T-helper 2 cell treated with Interferon-gamma antibody and Interleukin-4, amounts not matched to agents 100 ng/mL and 5 ng/mL, for 36 hours (primary cell): Measurements from ENCODE around the gene ZNF609. TPM values are rescaled to one million over a fixed set of nuclear protein-coding genes. Genes with fewer than 3 reads are reported as not detected.

Experiments
- intact Hi-C: fragments of 100-400 bp; cut with micrococcal nuclease; formaldehyde crosslinking; loops from one replicate; pipeline ENCODE4 v1.15.1; 2023
- total RNA-seq: library from RNA; stranded (reverse); gene quantifications from 2 replicates; pipeline ENCODE4 v1.2.3, GENCODE V29; 2022

ZNF609 gene
- total RNA-seq, 1 donor from 2014 or later = 46.5 TPM

DNA sequence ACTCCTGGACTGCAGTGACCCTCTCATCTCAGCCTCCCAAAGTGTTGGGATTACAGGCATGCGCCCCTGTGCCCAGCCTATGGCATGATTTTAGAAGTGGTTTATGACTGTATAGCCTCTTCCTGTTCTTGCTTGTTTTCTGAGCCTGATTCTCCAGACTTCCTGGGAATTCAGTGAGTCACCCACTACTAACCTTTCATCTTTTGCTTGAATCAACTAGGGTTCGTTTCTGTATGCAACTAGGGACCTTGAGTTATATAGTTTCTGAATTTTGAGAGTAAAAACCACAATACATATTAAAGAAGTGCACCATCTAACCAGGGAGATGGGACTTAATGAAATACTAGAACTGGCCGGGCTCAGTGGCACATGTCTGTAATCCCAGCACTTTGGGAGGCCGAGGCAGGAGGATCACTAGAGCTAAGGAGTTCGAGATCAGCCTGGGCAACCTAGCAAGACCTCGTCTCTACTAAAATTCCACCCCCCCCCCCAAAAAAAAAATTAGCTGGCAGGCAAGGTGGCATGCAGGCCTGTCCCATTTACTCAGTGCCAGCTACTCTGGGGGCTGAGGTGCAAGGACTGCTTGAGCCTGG, 76.0 kb downstream of the ZNF609 start:
- intact Hi-C loops = no loop called here

DNA sequence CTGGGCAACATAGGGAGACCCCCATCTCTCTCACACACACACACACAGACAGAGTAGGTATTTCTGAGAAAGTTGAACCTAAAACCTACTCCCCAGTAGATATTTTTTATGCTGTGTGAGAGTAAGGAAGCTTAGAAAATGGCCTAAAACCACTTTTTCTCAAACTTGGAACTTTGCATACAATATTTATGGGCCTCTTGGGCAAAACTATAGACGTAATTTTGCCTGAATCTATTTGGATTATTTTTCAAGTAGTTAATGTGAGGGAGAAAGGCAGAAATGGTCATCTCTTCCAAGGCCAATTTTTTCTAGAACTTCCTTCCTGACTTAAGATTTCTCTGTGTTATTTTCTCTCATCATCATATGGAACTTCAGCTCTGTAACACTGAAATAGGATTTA, 81.7 kb downstream of the ZNF609 start:
- intact Hi-C loops = no loop called here

DNA sequence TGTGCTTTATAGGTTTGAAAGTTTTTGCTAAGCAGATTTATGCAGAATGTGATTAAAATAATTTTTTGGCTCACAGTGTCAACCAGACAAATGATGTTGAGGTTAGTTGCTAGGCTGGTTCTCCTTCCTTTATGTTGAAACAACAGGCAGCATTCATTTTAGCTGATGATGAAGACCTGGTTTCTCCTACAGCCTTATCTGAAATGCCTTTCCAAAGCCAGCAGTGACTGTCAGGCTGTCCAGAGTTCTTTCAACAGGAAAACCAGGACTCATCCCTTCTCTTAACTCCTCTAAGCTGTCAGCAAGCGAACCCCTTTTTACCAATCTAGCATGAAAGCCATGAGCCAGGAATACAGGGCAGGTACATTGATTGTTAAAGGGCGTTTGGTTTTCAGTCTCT, 84.1 kb downstream of the ZNF609 start:
- intact Hi-C loops = no loop called here

DNA sequence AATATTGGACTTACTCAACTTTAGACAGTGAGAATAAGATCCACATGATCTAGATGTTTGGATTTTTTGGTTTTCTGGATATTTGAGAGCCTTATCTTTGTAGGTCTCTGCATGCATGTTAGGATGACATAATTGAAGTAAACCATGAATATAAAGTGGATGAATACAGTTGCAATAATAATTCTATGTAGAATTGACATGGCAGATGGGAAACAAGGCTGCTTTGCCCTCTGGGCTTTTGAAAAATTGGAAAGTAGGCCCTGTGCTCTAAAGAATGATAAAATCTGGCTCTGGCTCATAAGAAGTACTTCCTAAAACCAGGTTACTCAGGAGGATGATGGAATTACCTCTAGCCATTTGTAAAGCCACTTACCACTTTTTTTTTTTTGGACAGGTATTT, 86.9 kb downstream of the ZNF609 start:
- intact Hi-C loops = no loop called here

DNA sequence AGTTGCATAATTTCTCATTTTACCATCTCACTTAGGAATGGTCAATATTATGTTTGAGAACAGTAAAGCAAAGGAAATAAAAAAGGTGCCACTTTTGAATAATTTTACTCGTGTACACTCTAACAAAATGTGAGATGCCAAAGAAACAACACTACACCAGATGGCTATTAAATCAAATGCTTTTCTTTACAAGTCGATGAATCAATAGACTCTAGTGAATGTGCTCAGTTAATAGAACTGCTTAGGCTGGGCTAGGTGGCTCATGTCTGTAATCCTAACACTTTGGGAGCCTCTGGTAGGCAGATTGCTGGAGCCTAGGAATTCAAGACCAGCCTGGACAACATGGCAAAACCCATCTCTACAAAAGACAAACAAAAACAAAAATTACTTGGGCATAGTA, 87.9 kb downstream of the ZNF609 start:
- intact Hi-C loops = no loop called here

DNA sequence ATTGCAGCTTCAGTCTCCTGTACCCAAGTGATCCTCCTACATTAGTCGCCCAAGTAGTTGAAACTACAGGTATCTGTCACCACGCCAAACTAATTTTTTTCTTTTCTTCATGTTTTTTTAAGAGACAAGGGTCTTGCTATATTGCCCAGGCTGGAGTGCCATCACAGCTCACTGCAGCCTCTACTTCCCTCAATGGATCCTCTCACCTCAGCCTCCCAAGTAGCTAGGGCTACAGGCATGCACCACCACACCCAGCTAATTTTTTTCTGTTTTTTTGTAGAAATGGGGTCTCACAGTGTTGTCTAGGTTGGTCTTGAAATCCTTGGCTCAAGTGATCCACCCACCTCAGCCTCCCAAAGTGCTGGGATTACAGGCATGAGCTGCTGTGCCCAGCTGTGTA, 89.5 kb downstream of the ZNF609 start:
- intact Hi-C loops = no loop called here

DNA sequence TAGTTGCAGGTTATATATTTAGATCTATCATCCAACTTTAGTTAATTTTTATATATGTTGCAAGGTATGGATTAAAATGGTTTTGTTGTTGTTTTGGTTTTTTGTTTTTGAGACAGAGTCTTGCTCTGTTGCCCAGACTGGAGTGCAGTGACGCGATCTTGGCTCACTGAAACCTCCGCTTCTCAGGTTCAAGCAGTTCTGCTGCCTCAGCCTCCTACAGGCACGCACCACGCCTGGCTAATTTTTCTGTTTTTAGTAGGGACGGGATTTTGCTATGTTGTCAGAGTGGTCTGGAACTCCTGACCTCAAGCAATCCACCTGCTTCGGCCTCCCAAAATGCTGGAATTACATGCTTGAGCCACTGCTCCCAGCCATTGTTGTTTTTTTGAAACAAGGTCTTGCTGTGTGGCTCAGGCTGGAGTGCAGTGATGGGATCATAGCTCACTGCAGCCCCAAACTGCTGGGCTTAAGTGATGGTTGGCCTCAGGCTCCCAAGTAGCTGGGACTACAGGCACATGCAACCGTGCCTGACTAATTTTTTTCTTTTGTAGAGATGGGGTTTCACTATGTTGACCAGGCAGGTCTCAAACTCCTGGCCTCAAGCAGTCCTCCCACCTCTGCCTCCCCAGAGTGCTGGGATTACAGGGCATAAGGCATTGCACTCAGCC, 92.0 kb downstream of the ZNF609 start:
- intact Hi-C loops = no loop called here

DNA sequence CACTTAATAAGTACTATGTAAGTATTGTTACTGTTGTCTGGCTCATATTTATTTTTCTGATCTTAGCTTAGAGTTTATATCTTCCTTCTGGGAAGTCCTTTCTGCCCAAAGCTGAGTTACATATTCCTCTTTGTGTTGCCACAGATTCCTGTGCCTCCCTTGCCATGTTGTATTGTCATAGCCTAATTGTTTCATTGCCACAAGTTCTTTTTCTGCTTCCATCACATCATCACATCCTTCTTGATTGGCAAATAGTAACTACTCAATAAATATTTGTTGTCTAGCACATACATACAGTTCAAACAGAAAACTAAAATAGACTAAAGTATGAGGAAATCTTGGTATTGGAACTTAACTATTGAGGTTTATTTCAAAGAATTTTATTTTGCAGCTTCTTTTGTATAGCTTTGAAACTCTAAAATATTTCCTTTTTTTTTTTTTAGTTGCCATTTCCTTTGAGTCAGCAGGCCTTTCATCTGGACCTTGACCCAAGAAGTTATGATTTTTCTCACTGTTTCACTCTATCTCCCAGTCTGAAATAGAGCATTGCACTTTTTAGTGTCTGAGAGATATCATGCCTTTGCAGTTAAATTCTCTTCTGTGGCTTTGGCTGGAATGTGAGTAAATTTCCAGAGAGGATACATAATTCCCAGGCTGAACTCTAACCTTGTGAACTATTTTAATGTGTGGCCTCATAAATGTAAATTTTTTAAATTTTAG, 98.2 kb downstream of the ZNF609 start:
- intact Hi-C loops = no loop called here

DNA sequence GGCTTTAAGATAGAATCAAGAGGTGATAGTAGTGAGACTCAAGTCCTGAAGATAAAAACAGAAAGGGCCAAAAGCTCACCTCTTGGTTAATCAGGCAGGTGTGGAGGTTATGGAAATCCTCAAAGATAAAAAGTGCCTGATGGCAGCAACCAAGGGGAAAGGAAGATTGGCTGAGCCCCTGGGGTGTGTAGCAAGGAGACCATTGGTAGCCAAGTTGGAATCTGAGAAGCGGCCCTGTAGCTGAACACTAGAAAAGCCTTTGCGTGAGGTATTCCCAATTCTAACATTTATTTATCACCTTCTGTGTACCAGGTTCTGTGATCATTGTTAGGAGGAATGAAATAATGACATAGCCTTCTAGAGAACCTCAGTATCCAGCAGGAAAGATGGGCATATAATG, 98.9 kb downstream of the ZNF609 start:
- intact Hi-C loops = no loop called here

DNA sequence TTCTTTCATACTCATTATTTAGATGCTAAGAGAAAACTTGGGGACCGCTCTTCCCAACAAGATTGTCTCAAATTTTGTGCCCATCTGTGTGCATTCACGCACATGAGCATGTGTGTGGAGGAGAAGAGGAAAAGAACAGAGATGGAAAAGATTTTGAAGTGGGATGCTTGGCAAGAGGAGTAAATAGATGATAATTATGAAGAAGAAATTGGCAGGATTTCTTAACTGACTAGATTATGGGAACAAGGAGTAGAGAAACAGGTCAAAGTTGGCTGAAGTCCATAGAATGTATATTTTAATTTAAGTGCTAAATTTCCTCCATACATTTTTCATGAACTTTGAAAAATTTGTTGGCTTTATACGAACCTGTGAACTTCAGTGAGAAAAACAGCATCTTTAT, 100.1 kb downstream of the ZNF609 start:
- intact Hi-C loops = no loop called here

DNA sequence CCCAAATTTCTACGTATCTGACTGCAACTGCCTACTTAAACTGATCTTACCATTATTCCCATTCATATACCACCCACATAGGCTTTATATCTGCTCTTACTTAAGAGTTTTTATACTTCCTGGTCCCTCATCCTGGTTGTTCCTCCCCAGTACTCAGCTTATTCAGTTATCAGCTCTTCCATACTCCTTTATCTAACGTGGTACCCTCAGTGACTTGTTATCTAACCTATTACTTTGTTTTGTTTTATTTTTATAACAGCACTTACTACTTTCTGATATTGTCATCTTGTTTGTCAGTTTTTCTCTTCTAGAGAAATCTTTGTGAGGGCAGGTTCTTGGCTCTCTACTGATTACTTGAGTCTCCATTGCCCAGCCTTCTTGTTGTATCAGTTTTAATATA, 100.6 kb downstream of the ZNF609 start:
- intact Hi-C loops = no loop called here

DNA sequence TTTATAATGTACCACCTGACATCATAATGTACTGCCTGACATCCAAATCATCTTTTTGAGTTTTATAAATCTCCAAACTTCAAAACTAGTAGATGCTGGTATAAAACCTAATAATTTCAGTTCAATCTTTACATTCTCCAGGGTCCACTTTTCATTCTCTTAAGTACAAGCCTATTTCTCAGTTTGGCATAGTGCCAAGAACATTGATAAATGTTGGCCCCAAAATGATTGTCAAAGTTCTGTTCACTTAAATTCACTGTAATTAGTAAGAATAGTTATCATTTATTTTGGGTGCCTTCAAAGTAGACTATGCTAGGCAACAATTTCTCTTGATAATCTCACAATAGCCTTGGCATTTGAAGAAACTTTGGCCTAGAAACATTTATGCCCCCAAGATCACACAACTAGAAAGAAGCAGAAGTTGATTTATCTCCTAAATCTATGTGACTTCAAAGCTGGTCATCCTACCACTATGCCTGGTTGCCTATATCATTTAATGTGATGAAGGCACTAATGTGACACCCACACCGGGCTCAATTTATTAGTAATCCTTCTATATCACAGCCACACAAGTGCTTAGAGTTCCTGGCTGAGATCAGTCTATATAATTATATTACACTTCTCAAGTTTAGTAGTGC, 101.7 kb downstream of the ZNF609 start:
- intact Hi-C loops = no loop called here

DNA sequence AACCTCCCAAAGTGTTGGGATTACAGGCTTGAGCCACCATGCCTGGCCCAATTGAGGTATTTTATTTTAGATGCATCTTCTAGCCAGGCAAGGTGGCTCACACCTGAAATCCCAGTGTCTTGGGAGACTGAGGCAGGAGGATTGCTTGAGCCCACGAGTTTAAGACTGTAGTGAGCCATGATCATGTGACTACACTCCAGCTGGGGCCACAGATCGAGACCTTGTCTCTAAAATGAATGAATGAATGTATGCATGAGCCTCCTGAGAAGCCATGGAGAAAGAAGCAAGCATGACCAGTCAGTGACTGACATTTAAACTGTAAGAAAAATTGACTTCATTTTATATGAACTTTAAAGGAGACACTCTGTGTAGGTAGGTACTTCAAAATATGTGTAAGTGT, 105.7 kb downstream of the ZNF609 start:
- intact Hi-C loops = no loop called here

DNA sequence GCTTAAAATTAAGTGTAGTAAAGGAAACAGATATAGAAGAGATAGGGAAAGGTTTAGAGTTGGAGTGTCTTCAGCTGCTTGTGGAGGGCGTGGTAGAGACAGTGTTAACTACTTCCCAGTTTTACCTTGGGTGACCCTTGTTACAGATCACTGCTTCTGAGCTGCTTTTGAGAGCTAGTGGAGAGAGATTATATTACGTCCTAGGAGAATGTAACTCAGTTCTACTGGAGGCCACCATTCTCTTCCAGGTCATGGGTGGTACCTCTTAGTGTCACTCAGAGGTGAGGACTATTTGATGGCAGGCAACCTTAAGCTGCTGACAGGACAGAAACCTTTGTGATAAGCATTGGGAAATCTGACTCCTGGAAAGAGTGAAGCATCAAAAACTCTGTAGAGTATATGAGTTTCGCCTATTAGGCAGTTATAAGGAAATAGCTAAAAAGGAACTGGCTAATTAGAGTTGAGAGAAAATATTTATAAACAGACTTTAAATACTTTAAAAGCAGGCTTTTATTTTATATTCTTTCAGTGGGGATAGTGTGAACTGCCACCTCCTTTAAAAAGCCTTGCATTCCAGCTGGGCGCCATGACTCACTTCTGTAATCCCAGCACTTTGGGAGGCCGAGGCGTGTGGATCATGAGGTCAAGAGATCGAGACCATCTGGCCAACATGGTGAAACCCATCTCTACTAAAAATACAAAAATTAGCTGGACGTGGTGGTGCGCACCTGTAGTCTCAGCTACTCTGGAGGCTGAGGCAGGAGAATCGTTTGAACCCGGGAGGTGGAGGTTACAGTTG, 106.5 kb downstream of the ZNF609 start:
- intact Hi-C loops = no loop called here

DNA sequence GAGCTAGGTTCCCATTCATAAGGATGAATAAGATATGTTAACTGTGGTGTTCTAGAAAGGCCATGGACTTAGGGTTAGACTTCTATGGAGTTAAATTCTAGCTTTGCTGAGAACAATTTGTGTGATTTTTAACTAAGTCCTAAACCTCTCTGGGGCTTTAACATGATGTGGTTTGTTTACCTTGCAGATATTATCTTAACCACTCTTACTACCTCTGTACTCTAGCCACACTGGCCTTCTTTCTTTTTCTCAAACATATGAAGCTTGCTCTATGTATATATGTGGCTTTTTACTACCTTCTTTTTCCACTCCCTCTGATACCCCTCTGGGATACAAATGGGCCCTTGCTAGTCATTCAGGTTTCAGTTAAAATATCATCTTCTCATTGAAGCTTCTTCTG, 108.4 kb downstream of the ZNF609 start:
- intact Hi-C loops = no loop called here

DNA sequence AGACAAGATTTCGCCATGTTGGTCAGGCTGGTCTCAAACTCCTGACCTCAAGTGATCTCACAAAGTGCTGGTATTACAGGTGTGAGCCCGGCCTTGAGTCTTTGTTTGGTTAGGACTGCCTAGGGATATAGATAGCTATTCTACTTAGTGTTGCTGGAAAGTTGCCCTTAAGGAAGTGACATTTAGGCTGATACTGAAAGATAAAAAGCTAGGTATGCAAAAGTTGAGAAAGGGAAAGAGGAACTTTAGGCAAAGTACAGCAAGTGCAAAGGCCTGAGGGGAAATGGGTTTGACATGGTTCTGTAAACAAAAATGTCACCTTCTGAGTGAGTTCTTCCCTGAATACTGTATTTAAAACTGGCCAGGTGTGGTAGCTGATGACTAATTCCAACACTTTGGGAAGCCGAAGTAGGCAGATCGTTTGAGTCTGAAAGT, 111.5 kb downstream of the ZNF609 start:
- intact Hi-C loops = loop anchor here (5.0 kb wide), 1 partner anchor 50 kb away; no protein-coding TSS in a partner anchor

DNA sequence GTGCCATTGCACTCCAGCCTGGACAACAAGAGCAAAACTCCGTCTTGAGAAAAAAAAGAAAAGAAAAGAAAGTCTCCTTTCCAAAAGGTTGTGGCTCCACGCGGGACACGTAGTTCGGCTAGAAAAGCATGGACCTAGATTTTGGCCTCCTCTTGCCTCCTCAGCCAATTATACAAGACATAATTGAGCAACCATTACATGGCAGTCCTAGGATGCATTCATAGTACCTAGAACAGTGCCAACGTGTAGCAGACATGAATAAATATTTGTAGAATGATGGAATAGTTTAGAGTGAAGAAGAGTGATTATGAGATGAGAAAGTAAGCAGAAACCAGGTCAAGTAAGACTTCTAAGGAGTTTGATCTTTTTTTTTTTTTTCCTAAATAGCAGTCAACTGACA, 112.5 kb downstream of the ZNF609 start:
- intact Hi-C loops = loop anchor here (5.0 kb wide), 1 partner anchor 49 kb away; no protein-coding TSS in a partner anchor

DNA sequence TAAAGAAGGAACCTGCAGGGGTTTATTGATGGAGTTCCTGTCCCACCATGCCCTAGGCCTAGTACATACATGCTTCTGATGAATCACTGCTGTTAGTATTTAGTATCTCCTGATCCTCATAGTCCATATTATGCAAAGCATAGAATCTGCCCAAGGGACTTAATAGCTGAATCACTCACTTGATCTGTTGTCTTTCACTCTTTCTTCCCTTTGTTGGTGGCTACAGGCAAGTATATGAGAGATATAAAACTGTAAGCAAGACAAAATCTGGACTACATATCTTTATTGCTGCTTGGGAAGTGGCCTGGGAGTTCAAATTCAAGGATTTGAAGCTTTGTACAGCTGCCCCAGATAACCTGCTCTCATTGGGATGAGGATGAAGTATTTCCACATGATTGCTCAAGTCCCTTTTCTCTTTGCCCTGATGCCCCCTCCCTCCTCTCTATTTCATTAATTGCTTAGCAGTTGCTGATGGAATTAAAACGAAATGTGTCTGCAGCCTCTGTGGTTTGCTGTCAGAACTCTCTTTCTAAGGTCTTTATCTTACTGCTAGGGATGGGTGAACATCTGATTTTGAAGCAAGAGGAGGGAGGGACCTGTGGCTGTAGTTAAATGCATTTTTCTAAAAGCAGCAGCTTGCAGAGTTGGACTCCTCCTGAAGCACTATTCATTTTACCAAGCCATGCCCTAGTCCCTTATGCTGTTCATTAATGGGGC, 114.1 kb downstream of the ZNF609 start:
- intact Hi-C loops = loop anchor here (5.0 kb wide), 1 partner anchor 48 kb away; no protein-coding TSS in a partner anchor

DNA sequence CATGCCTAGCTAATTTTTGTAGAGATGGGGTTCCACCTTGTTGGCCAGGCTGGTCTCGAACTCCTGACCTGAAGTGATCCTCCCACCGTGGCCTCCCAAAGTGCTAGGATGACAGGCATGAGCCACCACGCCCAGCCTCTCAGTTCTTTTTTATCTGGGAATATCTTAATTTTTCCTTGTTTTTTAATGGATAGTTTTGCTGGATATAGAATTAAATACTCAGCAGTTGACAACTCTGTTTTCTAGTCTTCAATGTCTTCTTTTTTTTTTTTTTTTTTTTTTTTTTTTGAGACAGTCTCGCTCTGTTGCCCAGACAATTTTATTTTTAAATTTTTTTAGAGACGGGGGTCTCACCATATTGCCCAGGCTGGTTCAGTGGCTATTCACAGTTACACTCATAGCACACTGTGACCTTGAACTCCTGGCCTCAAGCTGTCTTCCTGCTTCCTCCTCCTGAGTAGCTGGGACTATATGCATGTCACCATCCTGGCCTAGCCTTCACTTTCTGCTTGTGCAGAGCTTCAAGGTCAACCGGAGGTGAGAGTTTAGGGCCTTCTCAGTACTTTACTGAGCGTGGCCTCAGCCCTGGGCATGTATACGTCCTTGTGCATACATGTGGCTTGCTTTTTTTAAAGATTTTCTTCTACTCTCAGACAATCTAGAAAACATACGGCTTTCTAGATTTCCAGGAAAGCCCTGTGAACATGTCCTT, 120.5 kb downstream of the ZNF609 start:
- intact Hi-C loops = no loop called here

DNA sequence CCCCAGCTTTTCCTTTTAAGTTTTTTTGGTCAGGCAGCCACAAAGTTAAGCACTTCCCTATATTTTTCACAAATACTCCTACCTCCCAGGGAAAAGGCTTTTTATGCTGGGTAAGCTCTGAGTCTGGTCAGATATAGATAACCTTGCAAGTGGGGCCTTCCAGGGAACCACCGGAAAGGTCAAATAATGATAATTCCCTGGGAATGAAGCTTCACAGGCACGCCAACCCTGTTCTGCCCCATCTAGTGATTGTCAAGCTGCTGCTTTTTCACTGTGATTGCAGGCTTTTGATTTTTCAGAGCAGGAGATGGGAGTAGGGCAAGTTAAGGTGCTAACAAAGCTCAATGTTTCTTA, 121.0 kb downstream of the ZNF609 start:
- intact Hi-C loops = no loop called here
